Activated T-helper 2 cell treated with anti-CD3 and anti-CD28 coated beads, Interferon-gamma antibody, Interleukin-2, Interleukin-4, amounts not matched to agents 10 μg/mL and 5 μg/mL and 100 μg/mL, durations not matched to agents 14 hours and 24 hours and 36 hours (primary cell): ENCODE measurements around the gene BTBD9. TPM values are rescaled to one million over a fixed set of nuclear protein-coding genes. Genes with fewer than 3 reads are reported as not detected.

Experiments used
- DNase-seq: peaks from one replicate; pipeline ENCODE4 v3.0.0; 2021; ENCODE audit warnings: low spot score
- H3K27ac Mint-ChIP-seq: one replicate; pipeline ENCODE4 v1.8.0; 2021; ENCODE audit warnings: mixed read lengths
- H3K27me3 Mint-ChIP-seq: one replicate; pipeline ENCODE4 v1.8.0; 2021; ENCODE audit warnings: low read depth, mixed read lengths
- H3K36me3 Mint-ChIP-seq: one replicate; pipeline ENCODE4 v1.8.0; 2021; ENCODE audit warnings: low read depth, mixed read lengths
- H3K4me1 Mint-ChIP-seq: one replicate; pipeline ENCODE4 v1.8.0; 2021; ENCODE audit warnings: low read depth, mixed read lengths
- H3K4me3 Mint-ChIP-seq: one replicate; pipeline ENCODE4 v1.8.0; 2021; ENCODE audit warnings: low read depth, mild to moderate bottlenecking, moderate library complexity, mixed read lengths
- H3K9me3 Mint-ChIP-seq: one replicate; pipeline ENCODE4 v1.8.0; 2021; ENCODE audit warnings: mixed read lengths
- intact Hi-C: fragments of 100-400 bp; cut with micrococcal nuclease; formaldehyde crosslinking; loops from one replicate; pipeline ENCODE4 v1.15.1; 2023
- total RNA-seq: library from RNA; stranded (reverse); gene quantifications from 2 replicates; pipeline ENCODE4 v1.2.3, GENCODE V29; 2022

The BTBD9 gene
- total RNA-seq, 1 donor from 2014 or later: 15.2 TPM

GRCh38 chr6:38152620-38153019, 487.1 kb downstream of the BTBD9 start:
- DNase-seq: no peak
- Mint-ChIP-seq H3K27me3 (no peaks in the 10 kb centered on the region), H3K27ac (no peak overlapping the region), H3K9me3 (no peaks in the 10 kb centered on the region), H3K4me3 (no peak overlapping the region), H3K4me1 (no peaks in the 10 kb centered on the region), H3K36me3 (no peaks in the 10 kb centered on the region)
- intact Hi-C loops: no loop called here

- intact Hi-C loops: no loop called here
- no peak for DNase-seq
- H3K9me3 Mint-ChIP-seq: no peaks in the 10 kb centered on the region
- H3K27me3 Mint-ChIP-seq: no peaks in the 10 kb centered on the region
- H3K4me3 Mint-ChIP-seq: no peak overlapping the region
- no peaks in the 10 kb centered on the region for H3K4me1 Mint-ChIP-seq
- no peak overlapping the region for H3K27ac Mint-ChIP-seq
- H3K36me3 Mint-ChIP-seq: no peaks in the 10 kb centered on the region
Measured at GRCh38 chr6:38151580-38152500, 487.9 kb downstream of the BTBD9 start.

- Mint-ChIP-seq H3K4me1 (no peaks in the 10 kb centered on the region), H3K27ac (no peak overlapping the region), H3K4me3 (no peak overlapping the region), H3K36me3 (no peaks in the 10 kb centered on the region), H3K27me3 (no peaks in the 10 kb centered on the region), H3K9me3 (no peaks in the 10 kb centered on the region)
- intact Hi-C loops: no loop called here
- DNase-seq: no peak
Measured at GRCh38 chr6:38150681-38151296, 488.9 kb downstream of the BTBD9 start.

GRCh38 chr6:38150021-38150420, 489.7 kb downstream of the BTBD9 start:
- Mint-ChIP-seq H3K36me3 (no peaks in the 10 kb centered on the region), H3K27ac (no peak overlapping the region), H3K9me3 (no peaks in the 10 kb centered on the region), H3K27me3 (no peaks in the 10 kb centered on the region), H3K4me1 (no peaks in the 10 kb centered on the region), H3K4me3 (no peak overlapping the region)
- intact Hi-C loops: no loop called here
- DNase-seq: no peak

- intact Hi-C loops: no loop called here
- Mint-ChIP-seq H3K9me3 (no peaks in the 10 kb centered on the region), H3K27ac (no peak overlapping the region), H3K4me3 (no peak overlapping the region), H3K4me1 (no peaks in the 10 kb centered on the region), H3K36me3 (no peaks in the 10 kb centered on the region), H3K27me3 (no peaks in the 10 kb centered on the region)
- no peak for DNase-seq
Measured at GRCh38 chr6:38149531-38149930, 490.2 kb downstream of the BTBD9 start.

GRCh38 chr6:38148606-38149005, 491.1 kb downstream of the BTBD9 start:
- H3K27ac Mint-ChIP-seq: no peak overlapping the region
- H3K4me1 Mint-ChIP-seq: no peaks in the 10 kb centered on the region
- H3K9me3 Mint-ChIP-seq: no peaks in the 10 kb centered on the region
- H3K36me3 Mint-ChIP-seq: no peaks in the 10 kb centered on the region
- intact Hi-C loops: no loop called here
- no peak overlapping the region for H3K4me3 Mint-ChIP-seq
- no peaks in the 10 kb centered on the region for H3K27me3 Mint-ChIP-seq
- no peak for DNase-seq

GRCh38 chr6:38146734-38147027, 493.0 kb downstream of the BTBD9 start:
- intact Hi-C loops: no loop called here
- Mint-ChIP-seq H3K9me3 (no peaks in the 10 kb centered on the region), H3K27me3 (no peaks in the 10 kb centered on the region), H3K4me3 (no peak overlapping the region), H3K36me3 (no peaks in the 10 kb centered on the region), H3K4me1 (no peaks in the 10 kb centered on the region), H3K27ac (no peak overlapping the region)
- DNase-seq: no peak

- Mint-ChIP-seq H3K36me3 (no peaks in the 10 kb centered on the region), H3K9me3 (no peaks in the 10 kb centered on the region), H3K27ac (no peak overlapping the region), H3K27me3 (no peaks in the 10 kb centered on the region), H3K4me1 (no peaks in the 10 kb centered on the region), H3K4me3 (no peak overlapping the region)
- no peak for DNase-seq
- intact Hi-C loops: no loop called here
Measured at GRCh38 chr6:38146021-38146733, 493.6 kb downstream of the BTBD9 start.

- Mint-ChIP-seq H3K9me3 (no peaks in the 10 kb centered on the region), H3K4me3 (no peak overlapping the region), H3K36me3 (no peaks in the 10 kb centered on the region), H3K27me3 (no peaks in the 10 kb centered on the region), H3K4me1 (no peaks in the 10 kb centered on the region), H3K27ac (no peak overlapping the region)
- intact Hi-C loops: no loop called here
- DNase-seq: no peak
Measured at GRCh38 chr6:38144365-38144945, 495.3 kb downstream of the BTBD9 start.

- Mint-ChIP-seq H3K4me3 (no peak overlapping the region), H3K36me3 (no peaks in the 10 kb centered on the region), H3K9me3 (no peaks in the 10 kb centered on the region), H3K4me1 (no peaks in the 10 kb centered on the region), H3K27me3 (no peaks in the 10 kb centered on the region), H3K27ac (no peak overlapping the region)
- intact Hi-C loops: no loop called here
- no peak for DNase-seq
Measured at GRCh38 chr6:38143191-38144150, 496.3 kb downstream of the BTBD9 start.

GRCh38 chr6:38142178-38142902, 497.4 kb downstream of the BTBD9 start:
- no peak overlapping the region for H3K27ac Mint-ChIP-seq
- no peak for DNase-seq
- H3K9me3 Mint-ChIP-seq: no peaks in the 10 kb centered on the region
- H3K36me3 Mint-ChIP-seq: no peaks in the 10 kb centered on the region
- intact Hi-C loops: no loop called here
- no peaks in the 10 kb centered on the region for H3K27me3 Mint-ChIP-seq
- no peak overlapping the region for H3K4me3 Mint-ChIP-seq
- no peaks in the 10 kb centered on the region for H3K4me1 Mint-ChIP-seq

- H3K4me1 Mint-ChIP-seq: no peaks in the 10 kb centered on the region
- H3K4me3 Mint-ChIP-seq: no peak overlapping the region
- no peaks in the 10 kb centered on the region for H3K27me3 Mint-ChIP-seq
- no peaks in the 10 kb centered on the region for H3K36me3 Mint-ChIP-seq
- no peak overlapping the region for H3K27ac Mint-ChIP-seq
- intact Hi-C loops: no loop called here
- DNase-seq: no peak
- no peaks in the 10 kb centered on the region for H3K9me3 Mint-ChIP-seq
Measured at GRCh38 chr6:38141716-38142115, 498.0 kb downstream of the BTBD9 start.
